GM19463 (cell line): ENCODE data around the gene TMEM217.
"Not testable (repeated sequence)": the region's sequence is repeated elsewhere in the genome, so short reads cannot be mapped to it uniquely, and the experiment has no call there.

Source experiments
- ATAC-seq: cut with Tn5 transposase; IDR thresholded peaks from one replicate; pipeline ENCODE4 v1.9.1; 2021; ENCODE audit warnings: mild to moderate bottlenecking, moderate library complexity; ENCODE audit not compliant: unreplicated experiment

TMEM217 gene

GRCh38 chr6:37257634-37258404 lies at the start of gene TMEM217, which contains the start of gene TBC1D22B:
TSS of gene TMEM217 (minus strand) at chr6:37258144. CDS start at chr6:37219030, 39,114 bp downstream.
TSS of gene TBC1D22B (plus strand) at chr6:37257772. CDS start at chr6:37257918, 146 bp downstream.
- peak; percentile 99 for ATAC-seq

GRCh38 chr6:37307484-37307883 lies 49.5 kb upstream of the TMEM217 start:
- ATAC-seq: not testable (repeated sequence)

DNA sequence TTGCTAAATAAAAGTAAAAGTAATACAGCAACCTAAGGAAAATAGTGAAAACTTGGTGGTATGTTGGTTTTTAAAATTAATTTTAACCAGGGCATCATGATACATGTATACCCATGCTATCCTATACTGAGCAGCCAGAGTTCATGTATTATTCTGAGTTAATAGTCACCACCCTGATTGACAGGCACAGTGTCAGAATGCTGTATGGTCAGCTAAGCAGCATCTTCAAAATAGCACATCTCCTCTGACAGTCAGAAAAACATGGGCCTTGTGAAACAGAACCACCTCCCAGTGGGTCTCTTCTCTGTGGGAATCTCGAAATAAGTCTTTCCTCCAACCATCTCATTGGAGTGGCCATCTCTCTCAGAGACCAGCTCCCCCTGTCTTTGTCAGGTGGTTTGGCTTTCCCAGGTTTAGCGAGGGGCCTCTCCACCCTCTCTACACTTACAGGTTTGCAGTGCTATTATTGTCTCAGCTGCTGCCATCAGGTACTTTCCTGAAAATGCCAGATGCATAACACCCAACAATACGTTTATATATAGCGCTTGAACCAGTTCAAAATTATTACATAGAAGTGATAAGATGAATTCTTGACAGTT lies 48.8 kb upstream of the TMEM217 start:
- no peak for ATAC-seq

- no peak for ATAC-seq
These were observed 48.0 kb upstream of the TMEM217 start for GRCh38 chr6:37305841-37306425.

DNA sequence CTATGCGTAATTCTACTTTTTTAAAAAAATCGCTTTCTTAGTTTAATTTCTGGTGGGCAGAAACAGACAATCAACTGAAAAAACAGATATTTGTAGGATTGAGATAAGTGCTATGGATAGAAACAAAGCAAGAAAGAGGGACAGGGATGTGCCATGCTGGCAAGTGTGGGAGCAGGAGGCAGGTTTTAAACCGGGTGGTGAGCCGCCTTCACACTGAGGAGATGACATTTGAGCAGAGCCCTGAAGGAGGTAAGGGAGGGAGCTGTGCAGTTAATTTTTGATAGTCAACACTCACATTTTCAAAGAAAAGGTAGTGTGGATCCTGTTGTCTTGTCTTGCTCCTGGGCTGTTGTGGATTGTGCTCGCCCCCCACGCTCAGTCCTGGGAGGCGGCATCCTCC lies 46.8 kb upstream of the TMEM217 start:
- ATAC-seq: no peak

GRCh38 chr6:37303891-37304503 lies 46.1 kb upstream of the TMEM217 start:
- no peak for ATAC-seq

DNA sequence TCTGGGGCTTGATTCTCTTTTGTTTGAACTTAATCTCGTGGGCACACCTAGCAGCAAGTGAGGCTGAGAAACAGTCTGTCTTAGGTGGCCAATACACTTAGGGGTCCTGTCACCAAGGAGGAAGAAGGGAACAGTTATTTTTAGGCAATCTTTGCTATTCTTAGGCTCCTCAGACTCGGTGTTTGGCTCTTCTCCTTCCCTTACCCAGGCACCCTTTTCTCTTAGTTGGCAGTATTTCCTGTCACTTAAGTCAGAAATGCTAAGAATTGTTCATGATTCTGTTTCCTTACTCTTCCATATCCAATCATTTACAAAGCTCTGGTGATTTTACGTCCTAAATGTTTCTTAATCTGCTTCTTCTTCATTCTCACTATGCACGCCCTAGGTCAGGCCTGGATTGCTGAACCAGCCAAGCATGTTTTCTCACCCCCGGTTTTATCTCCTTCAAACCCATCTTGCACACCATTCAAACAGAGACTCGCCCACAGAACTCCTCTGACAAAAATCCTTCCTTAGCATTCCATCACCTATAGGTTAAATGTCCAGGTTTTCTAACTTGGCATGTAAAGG lies 45.2 kb upstream of the TMEM217 start:
- ATAC-seq: no peak

DNA sequence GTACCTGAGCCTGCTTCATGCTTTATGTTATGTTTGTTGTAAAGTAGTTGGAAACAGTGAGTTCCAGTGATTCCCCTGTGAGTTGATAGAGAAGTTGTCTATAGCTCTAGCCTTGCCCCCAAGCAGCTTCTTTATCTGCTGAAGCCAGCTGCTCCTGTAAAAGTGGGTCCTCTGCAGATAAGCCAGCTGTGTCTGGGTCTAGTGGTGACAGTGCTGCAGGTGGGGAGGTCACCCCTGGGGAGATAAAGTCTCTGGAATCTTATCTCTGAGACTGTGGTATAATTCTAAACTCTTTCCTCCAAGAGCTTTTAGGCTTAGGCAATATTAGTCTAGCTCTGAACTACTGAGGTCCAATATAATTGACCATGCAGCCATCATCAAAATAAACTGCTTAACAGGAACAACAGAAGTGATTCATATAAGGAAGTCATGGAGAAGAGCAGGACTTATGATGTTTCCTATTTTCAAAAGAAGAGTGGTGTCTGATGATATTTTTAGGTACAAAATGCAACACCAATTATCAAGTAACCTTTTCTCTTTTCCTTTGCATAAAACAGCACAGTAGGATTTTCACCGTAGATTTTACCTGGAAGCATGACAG lies 44.2 kb upstream of the TMEM217 start:
- no peak for ATAC-seq

- no peak for ATAC-seq
These were observed 42.0 kb upstream of the TMEM217 start for GRCh38 chr6:37299990-37300389.

- ATAC-seq: no peak
These were observed 41.0 kb upstream of the TMEM217 start for GRCh38 chr6:37298958-37299357.

DNA sequence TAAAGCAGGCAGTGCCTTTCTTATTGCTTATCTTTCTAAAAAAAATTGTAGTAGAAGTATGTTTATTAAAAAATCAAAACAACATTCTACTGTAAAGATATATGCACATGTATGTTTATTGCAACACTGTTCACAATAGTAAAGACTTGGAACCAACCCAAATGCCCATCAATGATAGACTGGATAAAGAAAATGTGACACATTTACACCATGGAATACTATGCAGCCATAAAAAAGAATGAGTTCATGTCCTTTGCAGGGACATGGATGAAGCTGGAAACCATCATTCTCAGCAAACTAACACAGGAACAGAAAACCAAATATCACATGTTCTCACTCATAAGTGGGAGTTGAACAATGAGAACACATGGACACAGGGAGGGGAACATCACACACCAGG lies 39.7 kb upstream of the TMEM217 start:
- ATAC-seq: not testable (repeated sequence)

DNA sequence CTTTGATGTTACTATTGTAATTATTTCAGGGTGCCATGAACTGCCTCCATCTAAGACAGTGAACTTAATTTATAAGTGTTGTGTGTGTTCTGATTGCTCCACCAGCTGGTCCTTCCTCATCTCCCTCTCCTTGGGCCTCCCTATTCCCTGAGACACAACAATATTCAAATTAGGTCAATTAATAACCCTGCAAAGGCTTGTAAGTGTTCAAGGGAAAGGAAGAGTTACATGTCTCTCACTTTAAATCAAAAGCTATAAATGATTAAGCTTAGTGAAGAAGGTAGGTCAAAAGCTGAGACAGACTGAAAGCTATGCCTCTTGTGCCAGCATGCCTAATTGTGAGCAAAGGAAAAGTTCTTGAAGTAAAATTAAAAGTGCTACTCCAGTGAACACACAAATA lies 35.5 kb upstream of the TMEM217 start:
- ATAC-seq: no peak

DNA sequence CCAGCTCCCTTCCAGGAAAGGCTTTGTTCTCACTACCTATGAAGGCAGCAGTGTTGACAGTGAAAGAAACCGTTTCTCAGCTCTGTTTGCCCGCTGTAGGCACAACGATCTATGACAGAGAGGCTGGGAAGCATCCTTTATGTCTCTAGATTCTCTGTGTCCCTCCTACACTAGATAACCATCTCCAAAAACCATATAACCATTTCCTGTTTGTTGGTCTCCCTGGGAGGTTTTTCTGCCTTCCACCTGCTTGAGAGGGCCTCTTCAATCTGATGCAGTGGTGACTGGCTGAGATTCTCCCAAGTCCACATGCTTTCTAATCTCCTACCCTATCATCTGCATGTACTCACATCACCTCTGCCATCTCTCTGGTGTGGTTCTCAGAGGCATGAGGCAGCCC lies 32.0 kb upstream of the TMEM217 start:
- ATAC-seq: no peak

DNA sequence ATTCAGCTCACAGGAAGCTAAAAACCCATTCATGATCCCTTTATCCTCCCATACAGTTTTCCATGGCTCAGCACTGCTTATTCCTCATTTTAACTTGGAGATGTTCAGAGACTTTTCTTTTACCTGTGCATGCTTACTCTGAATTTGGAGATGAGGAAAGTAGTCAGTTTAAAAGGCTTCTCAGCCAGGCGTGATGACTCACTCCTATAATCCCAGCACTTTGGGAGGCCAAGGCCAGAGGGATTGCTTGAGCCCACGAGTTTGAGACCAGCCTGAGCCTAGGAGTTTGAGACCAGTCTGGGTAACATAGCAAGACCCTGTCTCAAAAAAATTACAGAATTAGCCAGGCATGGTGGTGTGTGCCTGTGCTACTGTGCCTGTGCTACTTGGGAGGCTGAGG lies 30.3 kb upstream of the TMEM217 start:
- no peak for ATAC-seq

DNA sequence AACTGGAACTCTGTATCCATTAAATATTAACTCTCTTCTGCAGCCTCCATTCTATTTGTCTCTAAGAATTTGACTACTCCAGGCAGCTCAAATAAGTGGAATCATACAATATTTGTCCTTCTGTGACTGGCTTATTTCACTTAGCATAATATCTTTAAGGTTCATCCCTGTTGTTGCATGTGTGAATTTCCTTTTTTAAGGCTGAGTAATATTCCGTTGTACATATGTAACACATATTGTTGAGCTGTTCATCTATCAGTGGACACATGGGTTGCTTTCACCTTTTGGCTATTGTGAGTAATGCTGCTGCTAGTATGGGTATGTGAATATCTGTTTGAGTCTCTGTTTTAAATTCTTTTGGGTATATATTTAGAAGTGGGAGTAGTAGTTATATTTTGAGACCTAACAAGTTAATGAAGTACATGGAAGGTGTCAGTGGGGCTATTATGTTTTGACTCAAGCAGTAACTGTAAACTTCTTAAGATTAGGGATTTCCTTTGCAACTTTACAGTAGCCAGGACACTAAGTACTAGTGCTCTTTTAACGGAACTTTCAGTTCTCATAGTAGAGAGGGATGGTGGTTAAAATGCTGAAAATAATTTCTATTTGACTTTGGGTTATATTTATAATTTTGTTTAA lies 29.7 kb upstream of the TMEM217 start:
- peak; percentile 61 for ATAC-seq

- ATAC-seq: no peak
These were observed 27.9 kb upstream of the TMEM217 start for GRCh38 chr6:37285861-37286311.

- no peak for ATAC-seq
These were observed 26.8 kb upstream of the TMEM217 start for GRCh38 chr6:37284781-37285180.

GRCh38 chr6:37283671-37284151 lies 25.8 kb upstream of the TMEM217 start:
- no peak for ATAC-seq

GRCh38 chr6:37283268-37283667 lies 25.3 kb upstream of the TMEM217 start:
- no peak for ATAC-seq

DNA sequence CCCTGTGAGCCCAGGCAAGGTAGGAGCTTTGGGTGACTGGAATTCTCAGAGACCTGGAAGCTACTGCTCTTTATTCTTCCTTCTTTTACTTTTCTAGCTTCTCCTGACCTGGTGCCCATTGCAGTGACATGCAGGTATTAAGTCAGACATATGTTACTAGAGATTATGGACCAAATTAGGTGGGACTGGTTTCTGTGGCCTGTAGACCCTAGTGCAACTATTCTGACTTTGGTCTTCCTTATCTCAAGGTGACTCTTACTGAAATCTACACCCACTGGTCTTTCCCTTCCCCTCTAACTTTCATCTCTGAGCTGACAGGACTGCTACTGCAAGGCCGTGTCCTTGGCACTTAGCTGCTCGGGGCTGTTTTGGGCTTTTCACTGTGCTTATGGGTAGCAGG lies 24.4 kb upstream of the TMEM217 start:
- no peak for ATAC-seq
